Activated CD4-positive, CD25-positive, alpha-beta regulatory T cell (primary cell): ENCODE results near the gene RNF180.
"Not testable (repeated sequence)": the region's sequence is repeated elsewhere in the genome, so short reads cannot be mapped to it uniquely, and the experiment has no call there.

Experiments used
- DNase-seq, 4 experiments: peaks; one replicate each; lab custom pipeline; 2025; lab: John Stamatoyannopoulos, UW

The RNF180 gene

DNA sequence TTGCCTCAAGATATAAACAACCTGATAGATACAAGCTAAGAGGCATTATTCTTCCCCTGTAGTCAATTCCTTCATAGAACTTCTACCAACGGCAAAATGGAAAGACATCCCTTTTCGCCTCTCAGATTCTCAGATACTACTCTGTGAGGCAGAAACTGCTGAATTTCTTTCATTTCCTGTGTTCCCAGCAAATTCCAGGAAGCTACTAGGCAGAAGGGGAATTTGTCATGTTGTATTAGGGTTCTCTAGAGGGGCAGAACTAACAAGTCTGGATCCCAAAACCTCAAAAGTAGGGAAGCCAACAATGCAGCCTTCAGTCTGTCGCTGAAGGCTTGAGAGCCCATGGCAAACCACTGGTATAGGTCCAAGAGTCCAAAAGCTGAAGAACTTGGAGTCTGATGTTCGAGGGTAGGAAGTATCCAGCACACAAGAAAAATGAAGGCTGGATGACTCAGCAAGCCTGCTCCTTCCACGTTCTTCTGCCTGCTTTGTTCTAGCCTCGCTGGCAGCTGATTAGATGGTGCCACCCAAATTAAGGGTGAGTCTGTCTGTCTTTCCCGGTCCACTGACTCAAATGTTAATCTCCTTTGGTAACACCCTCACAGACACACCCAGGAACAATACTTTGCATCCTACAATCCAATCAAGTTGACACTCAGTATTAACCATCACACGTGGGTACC lies 15.2 kb downstream of the RNF180 start:
- no peak for DNase-seq

DNA sequence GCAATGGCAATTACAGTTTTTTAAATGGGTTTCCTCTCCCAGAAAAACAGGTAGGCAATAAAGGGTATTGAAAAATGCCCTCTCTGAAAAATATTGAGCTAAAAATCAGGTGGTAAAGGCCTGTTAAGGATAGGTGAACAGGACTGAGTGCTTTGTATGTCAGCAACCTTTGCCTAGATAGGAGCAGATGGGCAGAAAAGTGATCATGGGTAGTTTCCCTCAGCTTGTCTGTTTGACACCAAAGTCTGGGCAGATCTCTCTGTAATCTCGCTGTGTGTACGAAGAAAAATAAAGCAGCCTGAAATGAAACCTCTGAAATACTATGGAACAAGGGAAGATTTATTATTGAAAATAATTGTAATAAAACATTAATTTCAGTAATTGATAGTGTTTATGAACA lies 15.8 kb downstream of the RNF180 start:
- DNase-seq, result no peak

DNA sequence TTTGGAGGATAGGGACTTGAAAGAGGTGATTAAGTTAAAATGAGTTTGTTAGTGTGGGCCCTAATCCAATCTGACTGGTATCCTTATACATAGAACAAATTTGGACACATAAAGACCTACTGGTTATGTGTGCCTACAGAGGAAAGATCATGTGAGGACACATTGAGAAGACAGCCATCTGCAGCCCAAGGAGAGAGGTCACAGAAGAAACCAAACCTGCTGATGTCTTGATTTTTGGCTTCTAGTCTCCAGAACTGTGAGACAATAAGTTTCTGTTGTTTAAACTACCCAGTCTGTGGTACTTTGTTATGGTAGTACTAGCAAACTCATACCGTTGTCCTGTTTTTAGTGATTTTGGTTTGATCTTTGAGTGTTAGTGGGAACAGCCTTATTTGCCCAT lies 18.3 kb downstream of the RNF180 start:
- no peak for DNase-seq

DNA sequence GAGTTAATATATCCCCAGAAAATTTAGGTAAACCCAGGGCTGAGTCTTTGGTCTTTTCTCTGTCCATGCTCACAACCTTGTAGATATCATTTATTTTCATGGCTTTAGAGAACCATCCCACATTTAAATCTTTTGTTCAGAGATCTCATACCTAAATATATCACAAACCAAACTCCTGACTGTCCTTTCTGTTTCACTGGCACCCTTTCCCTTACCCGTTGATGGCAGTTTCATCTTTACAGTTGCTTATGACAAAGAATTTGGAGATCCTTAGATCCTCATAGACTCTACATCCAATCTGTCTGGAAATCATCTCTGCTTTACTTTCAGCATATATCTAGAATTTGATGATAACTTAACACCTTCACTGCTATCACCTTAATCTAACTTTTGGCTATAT lies 19.2 kb downstream of the RNF180 start:
- no peak for DNase-seq

DNA sequence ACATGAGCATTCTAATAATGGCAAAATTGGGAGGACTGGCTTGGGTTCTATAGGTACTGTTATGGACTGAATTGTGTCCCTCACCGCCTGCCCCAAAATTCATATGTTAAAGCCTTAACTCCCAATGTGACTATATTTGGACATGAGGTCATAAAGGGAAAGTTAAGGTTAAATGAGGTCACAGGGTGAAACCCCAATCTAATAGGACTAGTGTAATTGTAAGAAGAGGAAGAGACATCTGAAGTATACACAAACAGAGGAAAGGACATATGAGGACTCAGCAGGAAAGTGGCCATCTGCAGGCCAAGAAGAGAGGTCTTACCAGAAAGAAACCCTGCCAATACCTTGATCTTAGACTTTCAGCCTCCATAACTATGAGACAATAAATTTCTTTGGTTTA lies 23.1 kb downstream of the RNF180 start:
- no peak for DNase-seq

DNA sequence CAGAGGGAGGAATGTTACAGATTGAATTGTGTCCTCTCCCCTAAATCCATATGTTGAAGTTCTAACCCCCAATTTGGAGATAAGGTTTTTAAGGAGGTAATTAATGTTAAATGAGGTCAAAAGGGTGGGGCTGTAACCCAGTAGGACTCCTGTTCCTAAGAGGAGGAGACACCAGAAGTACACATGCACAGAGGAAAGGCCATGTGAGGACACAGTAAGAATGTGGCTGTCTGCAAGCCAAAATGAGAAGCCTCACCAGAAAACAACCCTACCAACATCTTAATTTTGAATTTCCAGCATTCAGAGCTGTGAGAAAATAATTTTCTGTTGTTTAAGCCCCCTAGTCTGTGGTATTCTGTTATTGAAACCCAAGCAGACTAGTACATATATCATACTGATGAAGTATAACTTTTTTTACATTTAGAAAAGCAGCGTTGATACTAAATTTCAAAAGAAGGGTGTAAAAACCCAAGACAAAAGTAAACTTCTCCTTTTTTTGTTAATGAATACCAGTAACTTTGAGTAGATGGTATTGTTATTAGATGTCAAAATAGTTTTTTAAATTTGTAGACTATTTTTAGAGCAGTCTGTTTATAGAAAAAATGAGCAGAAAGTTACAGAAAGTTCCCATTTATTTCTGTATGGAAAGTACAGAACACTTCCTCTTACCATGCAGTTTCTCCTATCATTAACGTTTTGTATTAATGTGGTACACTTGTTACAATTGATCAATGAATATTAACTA lies 25.1 kb downstream of the RNF180 start:
- no peak for DNase-seq

DNA sequence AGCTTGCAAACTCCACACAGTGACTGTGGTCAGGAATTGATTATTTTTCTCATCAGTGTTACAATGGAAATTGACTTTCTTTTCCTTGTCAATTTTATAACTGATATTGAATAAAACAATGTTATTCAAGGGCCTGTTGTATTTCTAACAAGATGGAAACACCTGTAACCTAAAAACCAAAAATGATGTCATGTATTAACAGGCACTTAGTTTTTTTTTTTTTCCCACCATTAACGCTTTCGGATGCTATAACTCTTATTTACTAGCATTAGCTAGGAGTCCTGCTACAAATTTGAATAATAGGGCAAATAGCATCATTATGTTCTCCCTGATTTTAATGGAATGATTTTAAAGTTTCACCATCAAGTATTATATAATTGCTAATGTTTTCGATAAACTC lies 30.3 kb downstream of the RNF180 start:
- no peak for DNase-seq

DNA sequence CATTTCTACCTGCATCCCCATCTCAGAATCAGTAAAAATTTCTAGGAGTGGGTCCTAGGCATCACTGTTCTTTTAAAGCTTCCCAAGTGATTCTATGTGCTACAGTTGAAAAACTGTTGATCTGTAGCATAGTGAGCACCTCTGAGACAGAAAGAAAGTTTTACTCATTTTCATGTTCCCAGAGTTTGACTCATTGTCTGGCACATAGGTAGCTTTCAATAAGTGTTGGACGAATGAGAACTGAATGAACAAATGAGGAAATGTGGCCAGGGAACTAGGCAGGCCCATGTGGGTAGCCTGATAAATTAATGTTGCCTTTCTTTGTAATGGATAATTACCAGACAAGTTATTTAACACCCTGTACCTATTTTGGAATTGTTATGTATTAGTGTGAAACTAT lies 33.8 kb downstream of the RNF180 start:
- DNase-seq, result no peak

DNA sequence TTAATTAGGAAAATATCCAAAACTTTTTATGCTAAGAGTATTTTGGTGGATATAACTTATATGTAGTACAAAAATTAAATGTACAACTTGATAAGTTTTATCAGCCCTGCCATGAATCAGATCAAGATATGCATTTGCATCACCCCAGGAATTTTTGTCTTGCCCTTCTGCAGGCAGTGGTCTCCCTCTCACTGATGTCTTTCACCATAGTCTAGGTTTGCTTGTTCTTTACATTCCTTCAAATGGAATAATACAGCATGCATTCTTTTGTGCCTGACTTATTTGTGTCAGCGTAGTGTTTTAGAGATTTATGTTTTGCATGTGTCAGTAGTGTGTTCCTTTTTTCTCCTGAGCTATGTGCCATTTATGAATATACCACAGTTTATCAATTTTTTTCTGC lies 36.4 kb downstream of the RNF180 start:
- DNase-seq, result no peak

DNA sequence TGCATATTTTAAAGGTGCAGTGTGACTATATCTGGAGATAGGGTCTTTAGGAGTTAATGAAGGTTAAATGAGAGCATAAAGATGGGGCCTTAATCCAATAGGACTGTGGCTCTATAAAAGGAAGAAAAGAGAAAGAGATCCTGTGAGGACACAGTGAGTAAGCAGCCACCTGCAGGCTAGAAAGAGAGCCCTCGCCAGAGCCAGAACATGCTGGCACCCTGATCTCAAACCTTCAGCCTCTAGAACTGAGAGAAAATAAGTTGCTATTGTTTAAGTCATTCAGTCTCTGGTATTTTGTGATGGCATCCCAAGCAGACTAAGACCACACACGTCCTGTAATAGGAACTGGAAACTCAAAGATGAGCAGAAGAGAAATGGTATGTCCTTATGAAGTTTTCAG lies 41.0 kb downstream of the RNF180 start:
- no peak for DNase-seq

DNA sequence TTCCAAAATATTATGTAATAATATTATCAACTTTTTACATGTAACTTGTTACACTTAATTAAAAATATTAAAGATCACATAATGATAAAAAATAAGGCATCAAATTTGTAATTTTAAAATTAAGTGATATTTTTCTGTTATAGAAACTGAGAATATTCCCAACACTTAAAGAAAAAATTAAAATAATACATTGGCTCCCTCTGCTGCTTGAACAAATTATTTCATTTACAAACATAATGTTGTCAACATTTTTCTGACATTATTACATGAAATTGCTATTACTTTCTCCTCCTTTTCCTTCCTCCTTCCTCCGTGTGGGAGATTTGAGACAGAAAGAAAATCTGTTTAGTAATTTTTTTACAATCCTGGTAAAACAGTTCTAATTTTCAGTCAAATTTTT lies 42.3 kb downstream of the RNF180 start:
- DNase-seq, result no peak

DNA sequence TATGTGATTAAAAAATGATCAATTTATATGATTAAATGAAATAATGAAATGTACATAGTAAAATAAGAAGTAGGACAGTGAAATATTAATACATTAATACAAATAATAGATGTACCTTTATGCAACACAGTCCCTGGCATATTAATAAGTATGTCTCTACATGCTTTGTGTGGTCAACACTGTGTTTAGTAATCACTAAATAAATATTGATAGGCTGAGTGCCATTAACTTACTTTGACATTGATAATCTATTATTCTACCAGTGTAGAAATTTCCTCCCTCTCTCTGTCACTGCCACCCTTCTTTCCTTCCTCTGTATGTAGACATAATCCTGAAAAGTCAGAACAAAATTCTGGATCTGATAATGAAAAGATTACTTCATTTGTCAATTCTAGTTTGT lies 43.7 kb downstream of the RNF180 start:
- DNase-seq, result no peak

DNA sequence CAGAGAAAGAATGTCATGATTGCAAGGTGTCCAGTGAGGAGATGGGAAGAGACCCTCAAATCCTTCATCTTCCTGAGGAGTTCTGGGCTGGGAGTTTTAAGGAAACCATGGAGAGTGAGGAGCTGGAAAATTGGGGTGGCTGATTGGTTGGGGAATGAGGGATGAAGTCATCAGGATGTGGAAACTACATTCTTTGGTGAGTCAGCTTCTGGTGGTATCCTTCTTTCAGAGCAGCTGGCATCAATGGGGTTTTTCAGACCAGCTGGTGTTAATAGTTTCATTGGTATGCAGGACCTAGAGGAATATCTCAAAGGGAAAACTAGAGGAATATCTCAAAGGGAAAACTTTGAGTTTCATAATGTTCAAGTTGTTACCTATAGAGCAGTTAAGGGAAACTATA lies 45.2 kb downstream of the RNF180 start:
- DNase-seq, result no peak

DNA sequence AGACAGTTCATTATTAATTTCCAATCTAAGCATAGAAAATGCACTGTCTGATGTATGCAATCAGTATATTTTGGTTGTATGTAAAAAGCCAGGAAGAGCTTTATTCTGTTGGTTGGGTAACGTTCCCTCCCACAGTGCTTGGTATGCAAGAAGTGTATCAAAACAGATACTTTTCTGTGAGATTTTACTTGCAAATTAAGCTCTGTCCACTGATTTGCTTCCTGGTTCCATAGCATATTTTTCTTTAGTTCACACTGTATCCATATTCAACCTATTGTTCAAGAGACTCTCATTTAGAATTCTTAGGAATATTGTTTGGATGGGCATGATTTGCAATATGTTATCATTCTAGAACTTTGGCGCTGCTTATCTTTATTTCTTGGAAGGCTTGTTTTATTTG lies 47.4 kb downstream of the RNF180 start:
- no peak for DNase-seq

DNA sequence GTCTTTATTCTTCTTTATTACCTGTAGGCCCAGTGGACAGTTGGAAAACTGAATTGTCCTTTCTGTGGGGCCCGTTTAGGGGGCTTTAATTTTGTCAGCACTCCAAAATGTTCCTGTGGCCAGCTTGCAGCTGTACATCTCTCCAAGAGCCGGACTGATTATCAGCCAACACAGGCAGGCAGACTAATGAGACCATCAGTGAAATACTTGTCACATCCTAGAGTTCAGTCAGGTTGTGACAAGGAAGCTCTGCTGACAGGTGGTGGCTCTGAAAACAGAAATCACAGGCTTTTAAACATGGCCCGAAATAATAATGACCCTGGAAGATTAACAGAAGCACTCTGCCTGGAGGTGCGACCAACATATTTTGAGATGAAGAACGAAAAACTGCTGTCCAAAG lies 47.9 kb downstream of the RNF180 start:
- no peak for DNase-seq

DNA sequence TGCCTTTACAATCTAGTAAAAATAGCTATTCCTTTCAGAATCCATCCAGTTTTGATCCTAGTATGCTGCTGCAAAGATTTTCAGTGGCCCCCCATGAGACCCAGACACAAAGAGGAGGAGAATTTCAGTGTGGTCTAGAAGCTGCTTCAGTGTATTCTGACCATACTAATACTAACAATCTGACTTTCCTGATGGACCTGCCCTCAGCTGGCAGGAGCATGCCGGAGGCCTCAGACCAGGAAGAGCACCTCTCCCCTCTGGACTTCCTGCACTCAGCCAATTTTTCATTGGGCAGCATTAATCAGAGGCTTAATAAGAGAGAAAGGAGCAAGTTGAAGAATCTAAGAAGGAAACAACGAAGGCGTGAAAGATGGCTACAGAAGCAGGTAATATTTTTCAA lies 48.5 kb downstream of the RNF180 start:
- DNase-seq, result no peak

DNA sequence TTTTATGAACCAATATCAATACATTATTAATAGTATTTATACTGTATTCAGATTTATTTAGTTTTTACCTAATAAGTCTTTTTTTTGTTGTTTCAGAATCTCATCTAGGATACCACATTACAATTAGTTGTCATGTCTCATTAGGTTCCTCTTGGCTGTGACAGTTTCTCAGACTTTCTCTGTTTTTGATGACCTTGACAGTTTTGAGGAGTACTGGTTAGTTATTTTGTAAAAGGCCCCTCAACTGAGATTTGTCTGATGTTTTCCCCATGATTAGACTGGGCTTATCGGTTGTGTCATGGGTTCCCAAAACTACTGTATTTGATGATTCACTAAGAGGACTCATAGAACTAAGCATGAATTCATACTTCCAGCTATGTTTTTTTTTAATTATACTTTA lies 56.3 kb downstream of the RNF180 start:
- DNase-seq, result no peak

DNA sequence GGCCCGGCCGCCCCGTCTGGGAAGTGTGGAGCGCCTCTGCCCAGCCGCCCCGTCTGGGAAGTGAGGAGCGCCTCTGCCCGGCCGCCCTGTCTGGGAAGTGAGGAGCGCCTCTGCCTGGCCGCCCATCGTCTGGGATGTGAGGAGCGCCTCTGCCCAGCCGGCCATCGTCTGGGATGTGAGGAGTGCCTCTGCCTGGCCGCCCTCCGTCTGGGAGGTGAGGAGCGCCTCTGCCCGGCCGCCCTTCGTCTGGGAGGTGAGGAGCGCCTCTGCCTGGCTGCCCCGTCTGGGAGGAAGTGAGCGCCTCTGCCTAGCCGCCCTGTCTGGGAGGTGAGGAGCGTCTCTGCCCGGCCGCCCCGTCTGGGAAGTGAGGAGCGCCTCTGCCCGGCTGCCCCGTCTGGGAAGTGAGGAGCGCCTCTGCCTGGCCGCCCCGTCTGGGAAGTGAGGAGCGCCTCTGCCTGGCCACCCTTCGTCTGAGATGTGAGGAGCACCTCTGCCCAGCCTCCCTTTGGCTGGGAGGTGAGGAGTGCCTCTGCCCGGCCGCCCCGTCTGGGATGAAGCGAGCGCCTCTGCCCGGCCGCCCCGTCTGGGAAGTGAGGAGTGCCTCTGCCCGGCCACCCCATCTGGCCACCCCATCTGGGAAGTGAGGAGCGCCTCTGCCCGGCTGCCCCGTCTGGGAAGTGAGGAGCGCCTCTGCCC lies 59.8 kb downstream of the RNF180 start:
- DNase-seq, result not testable (repeated sequence)

DNA sequence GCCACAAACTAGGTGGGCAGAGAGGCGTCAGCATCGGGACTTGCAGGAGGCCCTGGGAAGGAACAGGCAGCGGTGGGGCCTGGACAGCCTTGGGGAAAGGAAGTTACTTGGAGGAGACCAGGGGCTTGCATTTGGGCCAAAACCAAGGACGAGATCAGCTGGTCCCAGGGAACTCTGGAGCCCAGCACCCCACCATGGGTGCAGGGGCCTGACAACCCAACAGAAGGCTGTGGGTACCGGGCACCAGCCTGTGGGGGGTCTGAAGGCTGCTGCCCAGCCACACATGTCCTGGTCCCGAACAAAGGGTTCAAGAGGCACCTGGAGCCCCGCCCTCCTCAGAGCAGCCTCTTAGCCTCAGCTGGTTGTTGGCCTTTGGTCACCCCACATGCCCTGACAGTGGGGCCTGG lies 61.5 kb downstream of the RNF180 start:
- not testable (repeated sequence) for DNase-seq

DNA sequence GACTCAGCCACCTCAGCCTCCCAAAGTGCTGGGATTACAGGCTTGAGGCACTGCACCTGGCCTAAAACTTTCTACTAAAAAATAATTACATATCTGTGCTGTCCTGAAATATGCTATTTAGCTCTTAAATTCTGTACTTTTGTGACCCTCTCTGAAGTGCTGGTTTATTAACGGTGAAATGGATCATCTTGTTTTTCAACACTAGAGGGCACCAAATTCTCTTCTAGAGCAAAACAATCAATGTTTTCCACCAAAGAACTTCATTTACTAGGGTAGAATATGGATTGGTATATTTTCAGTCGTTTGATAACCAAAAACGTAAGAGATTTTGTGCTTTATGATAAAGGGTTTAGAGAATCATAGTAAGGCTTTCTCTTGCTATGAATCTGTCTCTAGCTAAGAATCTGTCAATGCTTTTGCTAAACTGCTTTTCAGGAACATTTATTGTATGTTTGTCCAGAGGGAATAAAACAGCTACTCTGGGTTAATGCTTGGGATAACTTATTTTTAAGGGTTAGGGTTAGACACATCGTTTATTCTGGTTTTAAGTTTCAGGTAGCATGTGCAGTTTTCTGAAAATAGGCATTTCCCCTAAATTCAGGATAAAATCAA lies 63.6 kb downstream of the RNF180 start:
- DNase-seq, result no peak

DNA sequence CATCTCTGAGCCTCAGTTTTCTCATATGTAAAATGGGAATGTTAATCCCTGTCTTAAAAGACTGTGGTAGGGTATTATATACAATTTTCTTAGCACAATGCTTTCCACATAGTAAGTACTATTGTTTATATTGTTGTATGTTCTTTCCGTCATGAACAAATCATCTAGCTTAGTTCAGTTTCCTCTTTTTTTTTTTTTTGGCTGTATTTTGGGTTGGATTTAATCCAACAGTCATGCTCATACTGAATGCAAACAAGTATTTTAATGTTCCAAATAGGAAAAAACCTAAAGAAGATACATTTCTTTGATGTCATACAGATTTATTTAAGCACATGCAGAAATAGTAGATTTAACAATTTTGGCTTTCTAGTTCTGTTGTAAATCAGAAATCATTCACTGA lies 95.1 kb downstream of the RNF180 start:
- no peak for DNase-seq

DNA sequence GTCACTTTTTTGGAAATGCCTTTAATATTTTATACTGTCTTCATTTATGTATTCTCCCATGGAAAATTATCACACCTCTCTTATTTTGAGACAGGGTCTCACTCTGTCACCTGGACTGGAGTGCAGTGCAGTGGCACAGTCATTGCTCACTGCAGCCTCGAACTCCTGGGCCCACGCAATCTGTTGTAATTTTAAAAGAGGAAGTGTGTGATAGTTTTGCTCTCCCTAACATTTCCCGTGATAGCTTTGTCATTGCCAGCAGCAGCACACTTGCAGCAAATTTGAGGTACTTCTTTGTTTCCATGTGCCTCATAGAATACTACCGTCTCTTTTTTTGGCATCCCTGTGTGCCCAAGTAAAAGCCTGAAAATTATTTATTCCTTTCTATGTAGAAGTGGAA lies 103.5 kb downstream of the RNF180 start:
- DNase-seq, result no peak

DNA sequence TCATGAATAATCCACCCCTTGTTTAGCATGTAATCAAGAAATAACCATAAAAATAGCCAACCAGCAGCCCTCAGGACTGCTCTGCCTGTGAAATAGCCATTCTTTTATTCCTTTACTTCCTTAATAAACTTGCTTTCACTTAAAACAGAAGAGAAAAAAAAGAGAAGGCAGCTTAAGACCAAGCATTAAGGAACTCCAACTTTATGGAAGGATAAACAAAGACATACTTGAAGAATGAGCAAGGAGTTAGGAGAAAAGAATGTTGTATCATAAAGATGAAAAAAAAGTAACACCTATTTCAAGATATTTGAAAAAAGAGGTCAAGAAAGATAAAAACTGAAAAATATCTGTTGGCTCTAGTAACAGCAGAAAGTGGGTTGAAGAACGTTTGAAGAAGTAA lies 107.6 kb downstream of the RNF180 start:
- no peak for DNase-seq
